Kidney (tissue), 14 donors: Measurements from ENCODE around the gene RARRES1. TPM values are rescaled to one million over a fixed set of nuclear protein-coding genes. Genes with fewer than 3 reads are reported as not detected.

Experiments
- DNase-seq, 5 donors: peaks; one replicate each; pipeline ENCODE4 v3.0.0-alpha.2; 2013 to 2020
- FAIRE-seq: peaks from 2 replicates; lab custom pipeline; 2012; peaks lifted over from hg19 to GRCh38; lab: Jason Lieb, UNC
- H3K27ac ChIP-seq, 2 donors: one replicate each; pipeline ENCODE4 v1.7.0; 2013; ENCODE audit warnings: low read depth in 2 of 2, low read length in 2 of 2, inconsistent platforms in 1 of 2
- H3K27me3 ChIP-seq: one replicate; pipeline ENCODE4 v1.7.1; 2013; ENCODE audit warnings: low read length, inconsistent platforms; ENCODE audit not compliant: control insufficient read depth, insufficient read depth
- H3K36me3 ChIP-seq, 3 donors: one replicate each; pipeline versions ENCODE4 v1.7.0 to v1.7.1; 2013; ENCODE audit warnings: low read length in 3 of 3, control low read depth in 1 of 3, inconsistent platforms in 1 of 3; ENCODE audit not compliant: insufficient read depth in 3 of 3, control insufficient read depth in 2 of 3
- H3K4me1 ChIP-seq, 3 donors: one replicate each; pipeline versions ENCODE4 v1.7.0 to v1.7.1; 2013; ENCODE audit warnings: low read length in 3 of 3, inconsistent platforms in 1 of 3, low read depth in 1 of 3; ENCODE audit not compliant: control insufficient read depth in 2 of 3, insufficient read depth in 2 of 3
- H3K4me3 ChIP-seq, 3 donors: one replicate each; pipeline versions ENCODE4 v1.7.0 to v1.8.1; 2013; ENCODE audit warnings: low read length in 3 of 3, control low read depth in 1 of 3, inconsistent platforms in 1 of 3
- H3K9ac ChIP-seq, 3 donors: one replicate each; pipeline versions ENCODE4 v1.7.0 to v1.7.1; 2013; ENCODE audit warnings: low read length in 3 of 3, control low read depth in 1 of 3, inconsistent platforms in 1 of 3
- H3K9me3 ChIP-seq, 3 donors: one replicate each; pipeline versions ENCODE4 v1.7.0 to v1.7.1; 2013; ENCODE audit warnings: low read length in 3 of 3, control low read depth in 1 of 3, inconsistent platforms in 1 of 3; ENCODE audit not compliant: control insufficient read depth in 2 of 3, insufficient read depth in 1 of 3
- CTCF ChIP-seq: IDR thresholded peaks from 3 replicates; pipeline ENCODE4 v1.5.1; 2012; ENCODE audit warnings: mild to moderate bottlenecking, moderate library complexity, borderline replicate concordance; ENCODE audit not compliant: insufficient read depth; ENCODE audit errors: extremely low read depth
- intact Hi-C: fragments of 100-400 bp; cut with DNase I; formaldehyde crosslinking; loops from one replicate; pipeline ENCODE4 v1.11.1; 2022
- polyA plus RNA-seq: library from polyadenylated mRNA; stranded (reverse); fragments of 350-450 nt; fragmentation: Illumina TruSeq; extraction: RNeasy Lipid Tissue Mini Kit (QIAGEN cat#74804); gene quantifications from one replicate; pipeline ENCODE4 v1.2.3, GENCODE V29; 2014; ENCODE audit warnings: low read depth, low replicate concordance; ENCODE audit not compliant: insufficient read depth
- total RNA-seq: library from RNA; stranded (reverse); fragmentation: NEBNext Ultra II Directional; extraction: Animal tissue kit (Norgen Biotek cat#: 25700); gene quantifications from one replicate; pipeline ENCODE4 v1.2.1, GENCODE V29; 2021
- donor health status: control.
- donor health status: control.
- donor health status: control.
- donor health status: control.
- donor health status: control.
- donor health status: DM: yes; HTN: yes; CAD: no.
- donor health status: Normal renal cell carcinoma (clear cell type).

RARRES1 gene
- total and polyA plus RNA-seq, 2 donors from 2014 or later = 10.3 to 94.0 TPM

GRCh38 chr3:158775426-158776410 is 43.5 kb upstream of the RARRES1 start:
- no peak for DNase-seq
- Histone ChIP-seq H3K4me1 (peaks cover 0 to under 1% (median 0%) of the 10 kb centered on the region in 3 donors), H3K4me3 (no peak overlapping the region), H3K9ac (no peak overlapping the region), H3K27me3 (no peaks in the 10 kb centered on the region), H3K36me3 (no peaks in the 10 kb centered on the region), H3K27ac (no peak overlapping the region), H3K9me3 (no peaks in the 10 kb centered on the region)
- TF ChIP-seq CTCF = no peak
- no peak for FAIRE-seq
- intact Hi-C loops = no loop called here

- DNase-seq = peak in 2 of 5 donors; percentile 46 to 90
- peaks cover 0 to 6% (median 1%) of the 10 kb centered on the region in 3 donors for H3K4me1 ChIP-seq
- no peaks in the 10 kb centered on the region for H3K27me3 ChIP-seq
- intact Hi-C loops = no loop called here
- no peak overlapping the region for H3K9ac ChIP-seq
- TF ChIP-seq CTCF = no peak
- no peak overlapping the region for H3K4me3 ChIP-seq
- H3K9me3 ChIP-seq = no peaks in the 10 kb centered on the region
- no peak overlapping the region for H3K27ac ChIP-seq
- no peaks in the 10 kb centered on the region for H3K36me3 ChIP-seq
- FAIRE-seq = no peak
Measured at GRCh38 chr3:158774965-158775364, 42.7 kb upstream of the RARRES1 start.

- peak in 2 of 5 donors; percentile 25 to 58 for DNase-seq
- TF ChIP-seq CTCF = no peak
- no peaks in the 10 kb centered on the region for H3K36me3 ChIP-seq
- FAIRE-seq = no peak
- intact Hi-C loops = no loop called here
- no peaks in the 10 kb centered on the region for H3K27me3 ChIP-seq
- no peak overlapping the region for H3K27ac ChIP-seq
- no peaks in the 10 kb centered on the region for H3K9me3 ChIP-seq
- H3K9ac ChIP-seq = no peak overlapping the region
- H3K4me3 ChIP-seq = no peak overlapping the region
- H3K4me1 ChIP-seq = peaks cover 1 to 6% (median 6%) of the 10 kb centered on the region in 3 donors
Measured at GRCh38 chr3:158773845-158774830, 41.9 kb upstream of the RARRES1 start.
